ENCODE measurements around the gene KIF25.

Gene KIF25

GRCh38 chr6:168093071-168093505 lies 95.6 kb downstream of the KIF25 start:
- TF ChIP-seq CTCF (conservative IDR thresholded peaks at IDR 0.05; ENCODE audit: low read depth, low read length): no peak
- H3K4me3 ChIP-seq (ENCODE audit: low read depth, low read length): no peak overlapping the region
- DNase-seq (ENCODE audit: low read depth): no peak

- H3K4me3 ChIP-seq (ENCODE audit: low read depth, low read length): no peak overlapping the region
- TF ChIP-seq CTCF (conservative IDR thresholded peaks at IDR 0.05; ENCODE audit: low read depth, low read length): no peak
- DNase-seq (ENCODE audit: low read depth): no peak
Observed at GRCh38 chr6:168093634-168094033, 96.2 kb downstream of the KIF25 start.
